ENCODE measurements around the gene NUS1.

- TF ChIP-seq POLR2AphosphoS5 (IDR thresholded peaks at IDR 0.05; ENCODE audit: low read depth, low read length) (no peak), TAF1 (IDR thresholded peaks at IDR 0.05; ENCODE audit: borderline replicate concordance, low read depth, low read length) (no peak)
Measured at GRCh38 chr6:117666881-117667280, 8.4 kb upstream of the NUS1 start.
